ENCODE results near the gene IMMT. TPM values are rescaled to one million over a fixed set of nuclear protein-coding genes. Genes with fewer than 3 reads are reported as not detected.

IMMT gene
- total RNA-seq, 6 experiments from 2014 or later: 83.0 to 93.4 (median 87.6) TPM

DNA sequence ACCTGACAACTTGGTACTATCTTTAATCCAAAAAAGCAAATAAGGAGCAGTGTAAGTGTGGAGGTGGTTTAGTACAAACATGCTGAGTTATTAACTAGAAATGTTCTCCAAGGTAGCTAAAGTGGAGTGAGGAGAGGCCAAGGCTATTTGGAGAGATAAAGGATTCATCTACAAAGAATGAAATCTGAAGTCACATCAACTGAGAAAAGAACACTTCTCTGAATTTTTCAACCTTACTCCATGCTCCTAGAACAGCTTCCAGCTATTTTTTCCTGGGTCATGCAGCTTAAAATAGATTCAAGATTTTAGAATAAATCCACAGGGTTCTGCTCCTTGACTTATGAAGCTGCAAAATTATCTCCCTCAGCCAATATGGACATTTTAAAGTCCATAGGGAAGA lies 18.7 kb downstream of the IMMT start:
- H3K4me1 Mint-ChIP-seq (ENCODE audit: low read depth): peaks cover 31% of the 10 kb centered on the region
- no peaks in the 10 kb centered on the region for H3K27me3 Mint-ChIP-seq (ENCODE audit: insufficient read depth)
- H3K4me3 Mint-ChIP-seq: peak overlapping the region; percentile 38; the same call in 1 of the 2 replicates
- H3K9me3 Mint-ChIP-seq: no peaks in the 10 kb centered on the region
- TF ChIP-seq, protein P1, sequence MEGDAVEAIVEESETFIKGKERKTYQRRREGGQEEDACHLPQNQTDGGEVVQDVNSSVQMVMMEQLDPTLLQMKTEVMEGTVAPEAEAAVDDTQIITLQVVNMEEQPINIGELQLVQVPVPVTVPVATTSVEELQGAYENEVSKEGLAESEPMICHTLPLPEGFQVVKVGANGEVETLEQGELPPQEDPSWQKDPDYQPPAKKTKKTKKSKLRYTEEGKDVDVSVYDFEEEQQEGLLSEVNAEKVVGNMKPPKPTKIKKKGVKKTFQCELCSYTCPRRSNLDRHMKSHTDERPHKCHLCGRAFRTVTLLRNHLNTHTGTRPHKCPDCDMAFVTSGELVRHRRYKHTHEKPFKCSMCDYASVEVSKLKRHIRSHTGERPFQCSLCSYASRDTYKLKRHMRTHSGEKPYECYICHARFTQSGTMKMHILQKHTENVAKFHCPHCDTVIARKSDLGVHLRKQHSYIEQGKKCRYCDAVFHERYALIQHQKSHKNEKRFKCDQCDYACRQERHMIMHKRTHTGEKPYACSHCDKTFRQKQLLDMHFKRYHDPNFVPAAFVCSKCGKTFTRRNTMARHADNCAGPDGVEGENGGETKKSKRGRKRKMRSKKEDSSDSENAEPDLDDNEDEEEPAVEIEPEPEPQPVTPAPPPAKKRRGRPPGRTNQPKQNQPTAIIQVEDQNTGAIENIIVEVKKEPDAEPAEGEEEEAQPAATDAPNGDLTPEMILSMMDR (IDR thresholded peaks at IDR 0.05): no peak
- peaks cover 11% of the 10 kb centered on the region; the same call in 1 of the 2 replicates for H3K36me3 Mint-ChIP-seq (ENCODE audit: low read depth)
- peak; percentile 12 for DNase-seq
- peak overlapping the region; percentile 8; the same call in 1 of the 2 replicates for H3K27ac Mint-ChIP-seq

DNA sequence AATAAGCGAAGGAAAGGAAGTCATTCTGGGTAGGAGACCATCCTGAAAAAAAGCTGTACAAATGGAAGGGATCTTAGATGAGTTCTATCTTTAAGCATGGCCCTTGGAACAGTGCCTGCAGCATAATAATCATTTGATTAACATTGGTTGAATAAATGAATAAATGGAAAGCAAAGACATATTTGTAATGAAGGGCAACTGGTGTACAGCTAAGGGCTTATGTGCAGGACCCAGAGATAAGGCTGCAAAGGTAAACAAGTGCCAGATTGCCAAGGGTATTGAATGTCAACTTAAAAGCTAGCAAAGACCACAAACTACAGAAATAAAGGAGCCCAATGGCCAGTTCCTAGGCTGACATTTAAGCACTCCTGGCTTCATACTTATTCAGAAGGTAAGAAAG lies 19.4 kb downstream of the IMMT start:
- H3K4me3 Mint-ChIP-seq: no peak overlapping the region
- peaks cover 11% of the 10 kb centered on the region; the same call in 1 of the 2 replicates for H3K36me3 Mint-ChIP-seq (ENCODE audit: low read depth)
- peaks cover 31% of the 10 kb centered on the region for H3K4me1 Mint-ChIP-seq (ENCODE audit: low read depth)
- H3K27ac Mint-ChIP-seq: no peak overlapping the region
- H3K9me3 Mint-ChIP-seq: no peaks in the 10 kb centered on the region
- TF ChIP-seq, protein P1 (IDR thresholded peaks at IDR 0.05): no peak
- H3K27me3 Mint-ChIP-seq (ENCODE audit: insufficient read depth): no peaks in the 10 kb centered on the region
- DNase-seq: no peak

DNA sequence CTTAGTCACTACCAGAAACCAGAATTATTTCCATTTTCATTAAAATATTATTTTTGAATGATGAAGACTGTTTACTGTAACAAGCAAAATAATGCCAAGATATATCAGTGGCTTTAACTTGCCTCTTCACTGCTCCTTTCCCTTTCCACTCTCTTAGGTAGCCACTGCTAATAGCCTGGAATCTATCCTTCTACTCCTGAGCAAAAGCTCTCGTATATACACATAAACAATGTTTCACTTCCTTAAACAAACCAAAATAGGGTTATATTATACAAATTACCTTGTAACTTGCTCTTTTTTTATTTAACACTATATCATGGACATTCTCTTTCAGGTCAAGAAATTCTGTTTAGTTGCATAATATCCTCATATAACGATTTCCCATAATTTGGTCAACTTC lies 20.8 kb downstream of the IMMT start:
- peaks cover 31% of the 10 kb centered on the region for H3K4me1 Mint-ChIP-seq (ENCODE audit: low read depth)
- DNase-seq: no peak
- TF ChIP-seq, protein P1 (IDR thresholded peaks at IDR 0.05): no peak
- H3K27me3 Mint-ChIP-seq (ENCODE audit: insufficient read depth): no peaks in the 10 kb centered on the region
- H3K27ac Mint-ChIP-seq: no peak overlapping the region
- H3K4me3 Mint-ChIP-seq: no peak overlapping the region
- peaks cover 10% of the 10 kb centered on the region for H3K36me3 Mint-ChIP-seq (ENCODE audit: low read depth)
- H3K9me3 Mint-ChIP-seq: no peaks in the 10 kb centered on the region

DNA sequence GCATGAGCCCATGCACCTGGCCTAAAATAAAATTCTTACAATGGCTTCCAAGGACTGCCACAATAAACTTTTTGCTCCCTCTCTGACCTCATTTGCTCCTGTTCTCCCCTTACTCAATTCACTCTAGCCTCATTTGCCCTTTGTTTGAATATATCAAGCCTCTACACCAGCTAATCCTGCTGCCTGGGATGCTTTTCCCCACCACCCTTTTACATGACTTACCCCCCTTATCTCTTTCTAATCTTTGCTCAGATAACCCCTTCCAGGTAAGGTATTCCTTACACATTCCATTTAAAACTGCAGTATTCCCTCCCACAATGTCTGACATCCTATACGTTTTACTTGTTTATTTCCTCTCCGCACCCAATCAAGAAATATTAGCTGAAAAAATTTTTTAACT lies 22.7 kb downstream of the IMMT start:
- Mint-ChIP-seq H3K4me3 (no peak overlapping the region), H3K4me1 (ENCODE audit: low read depth) (peaks cover 31% of the 10 kb centered on the region), H3K27me3 (ENCODE audit: insufficient read depth) (no peaks in the 10 kb centered on the region), H3K9me3 (no peaks in the 10 kb centered on the region), H3K36me3 (ENCODE audit: low read depth) (peaks cover 19% of the 10 kb centered on the region), H3K27ac (no peak overlapping the region)
- DNase-seq: no peak
- TF ChIP-seq, protein P1 (IDR thresholded peaks at IDR 0.05): no peak

DNA sequence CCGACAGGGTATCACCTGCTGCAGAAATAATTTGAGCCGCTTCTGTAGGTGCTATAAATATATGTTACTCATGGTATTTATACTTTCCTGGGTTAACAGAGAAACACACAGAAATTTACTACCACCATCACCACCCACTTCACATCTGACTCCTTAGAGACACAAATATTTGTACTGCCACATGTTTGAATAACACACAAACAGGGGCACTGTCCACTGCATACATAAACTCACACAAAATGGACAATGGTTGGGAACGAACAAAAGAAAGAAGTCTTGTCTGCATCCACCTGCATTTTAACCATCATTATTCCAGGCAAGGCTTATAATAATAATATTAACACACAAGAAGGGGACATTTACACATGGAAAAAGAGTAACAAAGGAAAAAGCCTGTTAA lies 24.0 kb downstream of the IMMT start:
- Mint-ChIP-seq H3K27me3 (ENCODE audit: insufficient read depth) (no peaks in the 10 kb centered on the region), H3K27ac (no peak overlapping the region), H3K9me3 (no peaks in the 10 kb centered on the region), H3K36me3 (ENCODE audit: low read depth) (peaks cover 22% of the 10 kb centered on the region), H3K4me3 (no peak overlapping the region), H3K4me1 (ENCODE audit: low read depth) (peaks cover 22% of the 10 kb centered on the region)
- TF ChIP-seq, protein P1 (IDR thresholded peaks at IDR 0.05): no peak
- DNase-seq: no peak

DNA sequence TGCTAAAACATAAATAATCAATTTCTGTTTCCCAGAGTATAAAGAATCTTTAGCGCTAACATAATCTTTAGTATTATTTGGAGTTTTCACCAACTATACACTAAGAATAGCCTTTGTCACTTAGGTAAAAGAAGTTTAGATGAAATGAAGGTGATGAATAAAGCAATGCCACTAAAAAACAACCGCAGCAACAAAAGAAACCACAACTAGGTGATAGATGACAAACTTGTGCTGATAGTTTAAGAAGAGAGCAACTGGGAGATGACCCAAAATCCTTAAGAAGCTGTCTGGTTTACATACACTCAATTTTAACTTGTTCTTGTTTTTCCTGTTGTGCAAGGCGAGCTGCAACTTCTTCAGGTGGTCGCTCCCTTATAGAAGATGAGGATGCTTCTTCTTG lies 24.8 kb downstream of the IMMT start:
- Mint-ChIP-seq H3K4me3 (no peak overlapping the region), H3K4me1 (ENCODE audit: low read depth) (peaks cover 14% of the 10 kb centered on the region), H3K36me3 (ENCODE audit: low read depth) (peaks cover 24% of the 10 kb centered on the region), H3K27ac (no peak overlapping the region), H3K9me3 (no peaks in the 10 kb centered on the region), H3K27me3 (ENCODE audit: insufficient read depth) (no peaks in the 10 kb centered on the region)
- DNase-seq: no peak
- TF ChIP-seq, protein P1 (IDR thresholded peaks at IDR 0.05): no peak

All from HFFc6 (cell line).